ENCODE data around the gene KNCN. TPM values are rescaled to one million over a fixed set of nuclear protein-coding genes. Genes with fewer than 3 reads are reported as not detected.

The KNCN gene
- total RNA-seq, 1 donor from 2014 or later: not detected

GRCh38 chr1:46538147-46538546, 13.3 kb downstream of the KNCN start:
- no peaks in the 10 kb centered on the region for H3K79me2 ChIP-seq (ENCODE audit: insufficient read depth, low read length)
- peaks cover 35% of the 10 kb centered on the region for H3K27me3 ChIP-seq (ENCODE audit: insufficient read depth, low read length)
- H3K4me3 Mint-ChIP-seq (ENCODE audit: unreplicated experiment): no peak overlapping the region
- H3K9ac ChIP-seq (ENCODE audit: low read length): no peak overlapping the region
- peaks cover 5% of the 10 kb centered on the region for H3K9me3 Mint-ChIP-seq (ENCODE audit: unreplicated experiment)
- FAIRE-seq: no peak
- no peaks in the 10 kb centered on the region for H3K9me3 ChIP-seq (ENCODE audit: insufficient read depth, low read depth, low read length)
- H3K27me3 Mint-ChIP-seq (ENCODE audit: low read depth, unreplicated experiment): peaks cover 75% of the 10 kb centered on the region
- no peak overlapping the region for H3K4me3 ChIP-seq (ENCODE audit: insufficient read depth, low read depth, low read length)
- H3K27ac Mint-ChIP-seq (ENCODE audit: unreplicated experiment): no peak overlapping the region
- peaks cover 2% of the 10 kb centered on the region for H3K4me1 ChIP-seq (ENCODE audit: insufficient read depth, low read length)
- no peak for TF ChIP-seq CTCF (IDR thresholded peaks at IDR 0.05; ENCODE audit: insufficient read depth, low read depth, low read length)
- no peak for TF ChIP-seq EZH2 (IDR thresholded peaks at IDR 0.05; ENCODE audit: insufficient read depth, low read length)
- no peak overlapping the region for H3K4me2 ChIP-seq (ENCODE audit: low read length)
- no peak for DNase-seq (ENCODE audit: low read depth)
- no peak overlapping the region for H2AFZ ChIP-seq (ENCODE audit: low read depth, low read length)
- H4K20me1 ChIP-seq (ENCODE audit: insufficient read depth, low read length): no peaks in the 10 kb centered on the region
- no peak overlapping the region for H3K27ac ChIP-seq (ENCODE audit: low read depth, low read length)
- H3K36me3 ChIP-seq (ENCODE audit: insufficient read depth, low read length): no peaks in the 10 kb centered on the region
- no peaks in the 10 kb centered on the region for H3K36me3 Mint-ChIP-seq (ENCODE audit: low read depth, unreplicated experiment)
- H3K4me1 Mint-ChIP-seq (ENCODE audit: low read depth, unreplicated experiment): peaks cover 3% of the 10 kb centered on the region

- no peaks in the 10 kb centered on the region for H3K9me3 ChIP-seq (ENCODE audit: insufficient read depth, low read depth, low read length)
- FAIRE-seq: no peak
- H4K20me1 ChIP-seq (ENCODE audit: insufficient read depth, low read length): no peaks in the 10 kb centered on the region
- peaks cover 70% of the 10 kb centered on the region for H3K27me3 Mint-ChIP-seq (ENCODE audit: low read depth, unreplicated experiment)
- no peak overlapping the region for H3K27ac Mint-ChIP-seq (ENCODE audit: unreplicated experiment)
- no peak overlapping the region for H3K4me3 ChIP-seq (ENCODE audit: insufficient read depth, low read depth, low read length)
- no peak for TF ChIP-seq EZH2 (IDR thresholded peaks at IDR 0.05; ENCODE audit: insufficient read depth, low read length)
- no peak for TF ChIP-seq CTCF (IDR thresholded peaks at IDR 0.05; ENCODE audit: insufficient read depth, low read depth, low read length)
- H3K4me1 Mint-ChIP-seq (ENCODE audit: low read depth, unreplicated experiment): peaks cover 3% of the 10 kb centered on the region
- peaks cover 31% of the 10 kb centered on the region for H3K27me3 ChIP-seq (ENCODE audit: insufficient read depth, low read length)
- no peak for DNase-seq (ENCODE audit: low read depth)
- H3K4me3 Mint-ChIP-seq (ENCODE audit: unreplicated experiment): no peak overlapping the region
- H3K36me3 ChIP-seq (ENCODE audit: insufficient read depth, low read length): no peaks in the 10 kb centered on the region
- no peak overlapping the region for H3K27ac ChIP-seq (ENCODE audit: low read depth, low read length)
- H2AFZ ChIP-seq (ENCODE audit: low read depth, low read length): no peak overlapping the region
- H3K9ac ChIP-seq (ENCODE audit: low read length): no peak overlapping the region
- peaks cover 2% of the 10 kb centered on the region for H3K4me1 ChIP-seq (ENCODE audit: insufficient read depth, low read length)
- H3K79me2 ChIP-seq (ENCODE audit: insufficient read depth, low read length): no peaks in the 10 kb centered on the region
- H3K36me3 Mint-ChIP-seq (ENCODE audit: low read depth, unreplicated experiment): no peaks in the 10 kb centered on the region
- H3K4me2 ChIP-seq (ENCODE audit: low read length): no peak overlapping the region
- peaks cover 5% of the 10 kb centered on the region for H3K9me3 Mint-ChIP-seq (ENCODE audit: unreplicated experiment)
These were observed 13.8 kb downstream of the KNCN start for GRCh38 chr1:46537651-46538050.

- Mint-ChIP-seq H3K9me3 (ENCODE audit: unreplicated experiment) (peaks cover 5% of the 10 kb centered on the region), H3K36me3 (ENCODE audit: low read depth, unreplicated experiment) (no peaks in the 10 kb centered on the region), H3K4me3 (ENCODE audit: unreplicated experiment) (no peak overlapping the region), H3K4me1 (ENCODE audit: low read depth, unreplicated experiment) (peaks cover 3% of the 10 kb centered on the region), H3K27me3 (ENCODE audit: low read depth, unreplicated experiment) (peaks cover 68% of the 10 kb centered on the region), H3K27ac (ENCODE audit: unreplicated experiment) (no peak overlapping the region)
- no peak overlapping the region for H3K4me3 ChIP-seq (ENCODE audit: insufficient read depth, low read depth, low read length)
- H3K27me3 ChIP-seq (ENCODE audit: insufficient read depth, low read length): peaks cover 25% of the 10 kb centered on the region
- no peak overlapping the region for H3K27ac ChIP-seq (ENCODE audit: low read depth, low read length)
- H3K4me2 ChIP-seq (ENCODE audit: low read length): no peak overlapping the region
- H3K36me3 ChIP-seq (ENCODE audit: insufficient read depth, low read length): no peaks in the 10 kb centered on the region
- DNase-seq (ENCODE audit: low read depth) (no peak), FAIRE-seq (no peak)
- no peaks in the 10 kb centered on the region for H3K9me3 ChIP-seq (ENCODE audit: insufficient read depth, low read depth, low read length)
- H3K9ac ChIP-seq (ENCODE audit: low read length): no peak overlapping the region
- H2AFZ ChIP-seq (ENCODE audit: low read depth, low read length): no peak overlapping the region
- peaks cover 2% of the 10 kb centered on the region for H3K4me1 ChIP-seq (ENCODE audit: insufficient read depth, low read length)
- H3K79me2 ChIP-seq (ENCODE audit: insufficient read depth, low read length): no peaks in the 10 kb centered on the region
- no peaks in the 10 kb centered on the region for H4K20me1 ChIP-seq (ENCODE audit: insufficient read depth, low read length)
- TF ChIP-seq EZH2 (IDR thresholded peaks at IDR 0.05; ENCODE audit: insufficient read depth, low read length) (no peak), CTCF (IDR thresholded peaks at IDR 0.05; ENCODE audit: insufficient read depth, low read depth, low read length) (no peak)
These were observed 14.9 kb downstream of the KNCN start for GRCh38 chr1:46536527-46536926.

Measured in astrocyte (in vitro differentiated cells and primary cell).